GM21576 (cell line): Measurements from ENCODE around the gene SLC17A7.
"Not testable (repeated sequence)": the region's sequence is repeated elsewhere in the genome, so short reads cannot be mapped to it uniquely, and the experiment has no call there.

Source experiments
- ATAC-seq: cut with Tn5 transposase; IDR thresholded peaks from one replicate; pipeline ENCODE4 v1.9.1; 2021; ENCODE audit warnings: mild to moderate bottlenecking, moderate library complexity; ENCODE audit not compliant: unreplicated experiment

The SLC17A7 gene

DNA sequence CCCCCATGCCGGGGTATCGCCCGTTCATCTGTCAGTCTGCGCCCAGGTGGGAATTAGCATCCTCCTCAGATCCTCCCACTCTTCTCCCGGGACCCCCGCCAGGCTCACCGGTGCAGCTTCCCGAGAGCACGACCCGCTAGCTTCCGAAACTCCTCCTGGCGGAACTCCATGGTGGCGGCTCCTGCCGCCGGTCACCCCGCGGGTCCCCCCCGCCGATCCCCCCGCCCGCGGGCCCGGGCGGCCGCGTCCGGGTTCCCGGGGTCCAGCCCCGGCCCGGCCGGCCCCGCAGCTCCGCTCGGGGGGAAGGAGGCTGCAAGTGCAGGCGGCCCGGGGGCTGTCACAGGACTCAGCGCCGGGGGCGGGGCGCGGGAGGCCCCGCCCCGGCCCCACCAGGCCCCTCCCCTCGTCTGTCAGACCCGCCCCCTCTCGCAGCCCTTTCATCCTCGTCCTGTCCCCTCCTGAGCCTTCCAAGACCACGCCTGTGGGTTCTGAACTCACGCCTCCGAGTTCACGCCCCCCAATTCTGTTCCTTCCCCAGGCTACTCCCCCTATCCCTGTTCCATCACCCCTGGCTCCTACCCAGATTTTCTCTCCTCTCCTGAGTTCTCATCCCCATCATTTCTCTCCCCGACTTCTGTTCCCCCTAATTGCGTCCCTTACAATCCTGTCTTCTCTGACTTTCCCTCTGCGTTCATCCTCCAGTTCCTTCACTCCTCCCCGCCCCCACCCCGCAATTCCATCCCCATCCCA is at the start of gene SLC17A7:
Gene SLC17A7, minus strand, starts transcription at position 318 of the 750 bp plus-strand sequence. Its CDS starts 148 bp downstream, at position 170.
- ATAC-seq = no peak

DNA sequence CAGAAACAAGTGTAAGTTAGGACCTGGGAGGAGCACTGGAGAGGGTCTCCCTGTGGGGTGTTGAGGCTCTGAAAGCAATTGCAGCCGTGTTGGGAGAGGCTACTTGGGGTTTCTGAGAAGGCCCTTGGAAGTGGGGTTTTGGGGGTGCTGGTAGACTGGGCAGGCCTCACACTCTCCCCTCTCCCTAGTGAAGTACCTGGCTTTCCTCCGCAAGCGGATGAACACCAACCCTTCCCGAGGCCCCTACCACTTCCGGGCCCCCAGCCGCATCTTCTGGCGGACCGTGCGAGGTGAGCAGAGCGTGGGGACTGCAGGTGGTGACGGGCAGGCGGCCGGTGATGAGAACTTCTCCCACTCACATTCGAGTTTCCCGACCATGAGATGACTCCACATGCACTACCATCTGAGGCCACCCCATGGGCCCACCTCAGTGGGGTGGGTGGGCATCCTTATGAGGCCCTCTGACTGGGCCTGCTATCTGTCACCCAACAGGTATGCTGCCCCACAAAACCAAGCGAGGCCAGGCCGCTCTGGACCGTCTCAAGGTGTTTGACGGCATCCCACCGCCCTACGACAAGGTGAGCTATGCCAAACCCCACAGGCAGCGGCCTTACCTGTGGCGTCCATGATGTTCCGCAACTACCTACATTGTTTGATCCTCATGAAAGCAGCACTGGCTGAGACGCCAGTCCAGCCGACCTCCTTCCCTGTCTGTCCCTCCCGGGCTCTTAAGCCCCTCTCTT is 49.1 kb upstream of the SLC17A7 start:
- ATAC-seq = no peak

DNA sequence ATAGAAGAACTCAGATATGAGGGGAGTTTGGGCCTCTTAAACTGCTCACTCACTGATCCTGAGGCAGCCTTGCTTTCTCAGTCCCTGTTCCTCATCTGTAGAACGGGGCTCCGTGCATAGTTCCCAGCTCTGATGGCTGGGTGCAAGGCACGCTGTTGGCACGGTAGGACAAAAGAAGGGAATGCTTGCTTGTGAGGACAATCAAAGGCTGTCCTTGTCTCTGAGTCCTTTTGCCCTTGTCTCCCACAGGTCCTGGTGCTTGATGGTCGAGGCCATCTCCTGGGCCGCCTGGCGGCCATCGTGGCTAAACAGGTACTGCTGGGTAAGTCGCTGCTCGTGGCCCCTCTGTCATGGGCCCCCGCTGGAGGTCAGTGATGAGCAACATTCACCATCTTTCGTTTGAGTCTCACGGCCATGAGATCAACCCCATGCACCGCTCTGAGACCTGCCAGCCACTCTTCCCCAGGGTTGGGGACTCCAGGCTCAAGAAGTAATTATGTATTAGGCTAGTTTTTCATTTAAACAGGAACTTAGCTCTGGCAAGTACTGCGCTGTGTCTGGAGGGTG is 48.4 kb upstream of the SLC17A7 start:
- ATAC-seq = no peak

DNA sequence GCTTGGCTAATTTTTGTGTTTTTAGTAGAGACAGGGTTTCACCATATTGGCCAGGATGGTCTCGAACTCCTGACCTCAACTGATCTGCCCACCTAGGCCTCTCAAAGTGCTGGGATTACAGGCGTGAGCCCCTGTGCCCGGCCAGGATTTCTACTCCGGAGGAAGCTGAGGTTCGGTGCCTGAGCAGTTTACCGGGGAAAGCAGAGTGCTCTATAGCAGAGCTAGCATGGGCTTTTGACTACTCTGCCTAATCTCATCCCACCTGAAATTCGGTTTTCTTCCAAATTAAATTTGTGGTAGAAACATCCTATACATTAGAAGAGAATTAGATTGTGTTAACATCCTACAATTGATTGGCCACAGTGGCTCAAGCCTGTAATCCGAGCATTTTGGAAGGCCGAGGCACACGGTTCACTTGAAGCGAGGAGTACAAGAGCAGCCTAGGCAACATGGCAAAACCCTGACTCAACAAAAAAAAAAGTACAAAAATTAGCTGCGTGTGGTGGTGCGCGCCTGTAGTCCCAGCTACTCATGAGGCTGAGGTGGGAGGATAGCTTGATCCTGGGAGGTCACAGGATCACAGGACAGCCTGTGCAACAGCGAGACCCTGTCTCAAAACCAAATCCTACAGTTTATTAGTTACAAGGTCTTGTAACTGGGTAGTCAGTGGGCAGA is 47.7 kb upstream of the SLC17A7 start:
- ATAC-seq = no peak

DNA sequence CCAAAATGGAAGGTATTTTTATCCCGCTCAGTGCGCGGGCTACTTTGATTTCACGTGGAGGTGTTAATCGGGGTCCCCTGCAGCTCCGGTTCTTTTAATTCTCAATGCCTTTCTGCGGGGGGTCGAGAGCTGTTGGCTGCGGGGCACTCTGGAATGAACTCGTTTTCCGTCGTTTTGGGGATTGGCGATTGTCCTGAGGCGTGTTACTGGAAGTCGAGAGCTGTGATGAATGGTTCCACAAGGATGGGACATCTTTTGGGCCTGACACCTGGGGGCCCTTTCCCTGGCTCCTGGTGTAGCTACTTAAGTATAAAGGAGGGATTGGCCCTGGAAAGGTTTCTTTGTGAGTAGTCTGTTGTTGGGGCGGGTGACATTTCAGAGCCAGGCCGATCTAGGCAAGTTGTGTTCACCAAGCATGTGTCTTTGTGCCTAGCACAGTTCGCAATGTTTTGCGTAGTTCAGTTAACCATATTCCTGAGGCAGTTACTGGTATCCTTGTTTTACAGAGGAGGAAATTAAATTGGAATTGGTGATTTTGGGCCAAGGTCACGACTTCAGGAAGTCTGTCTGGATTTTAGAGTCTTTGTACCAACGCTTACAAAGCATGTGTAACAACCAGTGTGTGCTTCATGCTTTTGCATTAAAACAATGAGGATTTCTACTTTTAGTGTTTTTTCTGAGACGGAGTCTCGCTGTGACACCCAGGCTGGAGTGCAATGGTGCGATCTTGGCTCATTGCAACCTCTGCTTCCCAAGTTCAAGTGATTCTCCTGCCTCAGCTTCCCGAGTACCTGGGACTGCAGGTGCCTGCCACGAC is 46.9 kb upstream of the SLC17A7 start:
- ATAC-seq = no peak

DNA sequence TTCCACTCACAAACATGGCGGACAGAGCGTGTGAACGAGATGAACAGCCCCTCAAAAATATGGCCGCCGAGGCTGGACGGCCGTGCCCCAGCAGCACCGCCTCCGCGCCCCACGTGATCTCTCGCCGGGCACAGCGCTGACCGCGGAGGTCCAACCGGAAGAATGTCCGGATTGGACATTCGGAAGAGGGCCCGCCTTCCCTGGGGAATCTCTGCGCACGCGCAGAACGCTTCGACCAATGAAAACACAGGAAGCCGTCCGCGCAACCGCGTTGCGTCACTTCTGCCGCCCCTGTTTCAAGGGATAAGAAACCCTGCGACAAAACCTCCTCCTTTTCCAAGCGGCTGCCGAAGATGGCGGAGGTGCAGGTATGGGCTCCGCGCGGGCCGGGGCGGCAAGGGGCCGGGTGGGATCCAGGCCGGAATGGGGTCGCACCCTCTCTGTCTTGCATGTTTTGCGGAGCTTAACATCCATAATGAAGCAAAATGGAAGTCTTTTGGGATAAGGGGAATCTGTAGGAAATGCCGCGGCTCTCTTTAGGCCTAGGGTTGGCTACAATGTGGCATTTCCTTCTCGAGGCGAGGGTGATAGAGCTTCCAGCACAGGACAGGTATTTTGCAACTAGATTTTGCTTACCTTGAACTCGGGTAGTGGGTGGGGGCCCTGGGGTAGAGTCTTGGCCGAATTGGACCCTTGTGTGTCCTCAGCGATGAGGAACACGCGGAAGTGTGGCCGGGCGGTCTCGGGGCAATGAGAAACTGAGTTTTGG is 46.1 kb upstream of the SLC17A7 start, which contains the start of gene RPL13A:
Gene RPL13A, plus strand, starts transcription at position 332 of the 769 bp plus-strand sequence. Its CDS starts 22 bp downstream, at position 354.
- ATAC-seq = peak; percentile 75

DNA sequence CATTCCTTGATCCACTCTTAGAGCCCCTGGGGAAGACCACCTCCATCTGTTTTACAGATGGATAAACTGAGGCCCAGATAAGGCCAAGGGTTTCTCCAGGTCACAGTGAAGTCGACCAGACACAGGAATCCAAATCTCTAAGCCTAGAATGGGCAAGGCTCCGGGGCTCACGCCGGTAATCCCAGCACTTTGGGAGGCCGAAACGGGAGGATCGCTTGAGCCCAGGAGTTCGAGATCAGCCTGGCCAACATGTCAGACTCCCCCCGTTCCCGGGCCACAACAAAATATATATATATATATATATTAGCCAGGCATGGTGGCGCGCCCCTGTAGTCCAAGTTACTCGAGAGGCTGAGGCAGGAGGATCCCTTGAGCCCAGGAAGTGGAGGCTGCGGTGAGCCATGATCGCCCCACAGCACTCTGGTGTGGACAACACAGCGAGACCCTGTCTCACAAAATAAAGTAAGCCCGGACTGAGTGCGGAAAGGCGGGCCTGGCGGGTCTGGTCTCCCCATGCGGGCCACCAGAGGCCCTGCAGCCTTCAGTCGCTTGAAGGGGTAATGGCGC is 45.5 kb upstream of the SLC17A7 start:
- ATAC-seq = no peak

DNA sequence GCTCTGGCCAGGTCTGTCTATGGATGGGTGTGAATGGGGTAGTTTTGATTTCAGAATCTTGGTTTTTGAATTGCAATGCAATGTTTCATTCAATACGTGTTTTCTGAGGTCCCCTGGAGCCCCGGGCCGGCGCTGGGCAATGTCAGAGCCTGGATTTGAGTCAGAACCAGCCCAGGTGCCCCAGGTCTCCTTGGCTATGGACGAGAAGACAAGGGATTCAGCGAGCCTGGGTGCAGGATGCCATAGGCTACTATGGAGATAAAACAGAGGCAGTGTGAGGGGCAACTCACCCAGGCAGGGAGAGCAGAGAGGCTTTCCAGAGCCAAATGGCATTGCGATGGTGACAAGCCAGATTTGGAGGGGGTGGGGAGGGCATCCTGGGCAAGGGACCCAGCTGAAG is 44.9 kb upstream of the SLC17A7 start:
- ATAC-seq = no peak

DNA sequence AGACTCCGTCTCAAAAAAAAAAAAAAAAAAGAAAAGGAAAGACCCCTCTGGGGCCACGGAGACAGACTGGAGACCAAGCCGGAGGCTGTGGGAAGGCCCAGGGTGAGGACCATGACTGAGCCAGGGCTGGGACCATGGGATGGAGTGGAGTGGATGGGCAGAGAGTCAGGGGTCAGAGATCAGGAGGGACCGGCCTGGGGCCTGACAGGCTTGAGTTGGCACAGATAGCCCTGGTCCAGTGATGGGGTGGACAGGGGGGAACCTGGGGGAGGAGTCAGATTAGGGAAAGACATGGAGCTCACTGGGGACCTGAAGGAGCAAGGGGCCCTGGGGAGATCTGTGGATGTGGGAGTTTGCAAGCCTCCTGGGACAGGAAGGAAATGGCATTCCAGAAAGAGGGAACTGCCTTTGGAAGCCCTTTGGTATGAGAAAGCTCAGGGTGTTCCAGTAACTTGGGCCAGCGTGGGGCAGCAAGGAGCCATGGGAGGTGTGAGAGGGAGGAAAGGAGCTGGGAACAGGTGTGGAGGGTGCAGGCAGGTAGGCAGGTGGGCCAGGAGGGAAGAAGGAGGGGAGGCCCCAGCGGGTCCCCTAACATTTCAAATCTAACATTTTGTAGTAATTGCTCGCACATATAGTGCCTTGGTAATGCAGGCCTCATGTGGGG is 39.8 kb upstream of the SLC17A7 start:
- no peak for ATAC-seq

DNA sequence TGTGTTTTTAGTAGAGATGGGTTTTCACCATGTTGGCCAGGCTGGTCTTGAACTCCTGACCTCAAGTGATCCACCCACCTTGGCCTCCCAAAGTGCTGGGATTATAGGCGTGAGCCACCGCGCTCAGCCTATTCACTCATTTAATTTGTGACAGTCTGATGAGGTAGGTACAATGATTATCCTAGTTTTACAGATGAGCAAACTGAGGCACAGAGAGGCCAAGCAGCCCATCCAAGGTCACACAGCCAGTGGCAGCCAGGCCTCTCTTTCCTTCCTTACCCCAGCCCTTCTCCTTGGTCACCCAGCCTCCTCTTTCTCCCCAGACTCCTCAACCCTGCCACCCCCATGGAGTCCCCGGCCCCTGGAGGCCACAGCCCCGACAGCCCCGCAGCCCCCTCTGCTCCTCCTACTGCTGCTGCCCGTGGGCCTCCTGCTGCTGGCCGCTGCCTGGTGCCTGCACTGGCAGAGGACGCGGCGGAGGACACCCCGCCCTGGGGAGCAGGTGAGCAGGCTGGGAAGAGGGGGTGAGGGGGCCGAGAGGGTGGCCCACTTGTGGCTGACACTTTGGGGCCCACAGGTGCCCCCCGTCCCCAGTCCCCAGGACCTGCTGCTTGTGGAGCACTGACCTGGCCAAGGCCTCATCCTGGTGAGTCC is 38.8 kb upstream of the SLC17A7 start:
- ATAC-seq = no peak

DNA sequence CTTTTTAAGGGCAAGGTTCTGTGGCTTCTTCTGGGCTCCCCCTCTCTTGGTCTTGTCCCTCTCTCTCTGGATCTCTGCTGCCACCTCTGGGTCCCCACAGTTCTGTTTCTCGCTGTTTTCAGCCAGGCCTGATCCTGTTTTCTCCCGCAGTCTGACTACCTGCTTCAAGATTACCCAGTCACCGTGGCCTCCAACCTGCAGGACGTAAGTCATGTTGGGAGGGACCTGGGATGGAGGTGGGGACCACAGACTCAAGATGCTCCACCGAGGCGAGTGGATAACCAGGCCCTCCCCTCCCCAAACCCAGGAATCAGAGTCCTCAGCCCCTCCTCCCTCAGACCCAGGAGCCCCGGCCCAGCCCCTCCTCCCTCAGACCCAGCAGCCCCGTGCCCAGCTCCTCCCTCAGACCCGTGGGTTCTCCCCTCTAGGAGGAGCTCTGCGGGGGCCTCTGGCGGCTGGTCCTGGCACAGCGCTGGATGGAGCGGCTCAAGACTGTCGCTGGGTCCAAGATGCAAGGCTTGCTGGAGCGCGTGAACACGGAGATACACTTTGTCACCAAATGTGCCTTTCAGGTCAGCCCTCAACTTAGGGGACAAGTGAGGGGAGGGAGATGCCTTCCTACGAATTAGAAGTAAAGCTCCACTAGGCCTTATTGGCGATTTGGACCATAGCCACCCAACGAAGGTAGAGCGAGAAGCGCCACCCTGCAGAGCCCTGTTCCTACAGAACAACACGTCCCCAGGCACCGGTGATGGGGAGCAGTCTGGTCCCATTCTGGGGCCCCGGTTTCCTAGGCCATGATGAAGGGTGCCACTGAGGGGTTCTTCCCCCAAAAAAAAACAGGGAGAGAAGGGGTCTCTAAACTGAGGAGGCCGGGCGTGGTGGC is 34.9 kb upstream of the SLC17A7 start:
- ATAC-seq = no peak

DNA sequence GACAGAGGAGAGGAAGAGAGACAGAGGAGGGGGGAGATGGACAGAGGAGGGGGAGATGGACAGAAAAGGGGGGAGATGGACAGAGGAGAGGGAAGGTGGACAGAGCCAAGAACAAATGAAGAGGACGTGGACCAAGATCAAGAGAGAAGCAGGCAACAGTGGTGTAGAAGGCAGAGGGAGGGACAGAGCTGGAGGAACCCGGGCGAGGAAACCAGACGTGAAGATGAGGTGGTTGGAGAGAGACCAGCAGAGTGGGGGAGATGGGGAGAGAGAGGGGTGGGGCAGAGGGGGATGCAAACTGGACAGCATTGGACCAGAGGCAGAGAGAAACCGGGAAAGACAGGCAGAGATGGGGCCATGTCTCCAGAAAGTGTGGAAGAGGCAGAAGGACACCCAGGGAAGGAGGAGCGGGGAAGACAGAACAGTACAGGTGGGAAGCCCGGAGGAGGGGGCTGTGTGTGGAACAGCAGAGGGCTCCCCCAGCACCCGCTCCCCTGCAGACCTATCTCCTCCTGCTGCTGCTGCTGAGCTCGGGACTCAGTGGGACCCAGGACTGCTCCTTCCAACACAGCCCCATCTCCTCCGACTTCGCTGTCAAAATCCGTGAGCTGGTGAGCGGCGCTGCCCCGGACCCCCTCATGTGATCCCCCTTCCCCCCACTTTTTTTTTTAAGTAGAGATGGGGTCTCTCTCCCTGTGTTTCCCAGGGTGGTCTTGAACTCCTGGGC is 34.0 kb upstream of the SLC17A7 start:
- no peak for ATAC-seq

DNA sequence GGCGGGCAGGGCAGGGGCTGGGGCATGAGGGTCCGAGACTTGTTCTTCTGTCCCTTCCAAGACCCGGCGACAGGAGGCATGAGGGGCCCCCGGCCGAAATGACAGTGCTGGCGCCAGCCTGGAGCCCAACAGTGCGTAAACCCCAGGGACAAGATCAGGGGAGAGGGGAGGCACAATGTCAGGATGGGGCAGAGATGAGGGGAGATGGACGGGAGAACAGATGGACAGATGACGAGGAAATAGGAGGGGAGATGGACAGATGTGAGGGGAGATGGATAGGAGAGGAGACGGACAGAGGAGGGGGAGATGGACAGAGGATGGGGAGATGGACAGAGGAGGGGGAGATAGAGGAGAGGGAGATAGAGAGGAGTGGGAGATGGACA is 33.2 kb upstream of the SLC17A7 start:
- no peak for ATAC-seq

DNA sequence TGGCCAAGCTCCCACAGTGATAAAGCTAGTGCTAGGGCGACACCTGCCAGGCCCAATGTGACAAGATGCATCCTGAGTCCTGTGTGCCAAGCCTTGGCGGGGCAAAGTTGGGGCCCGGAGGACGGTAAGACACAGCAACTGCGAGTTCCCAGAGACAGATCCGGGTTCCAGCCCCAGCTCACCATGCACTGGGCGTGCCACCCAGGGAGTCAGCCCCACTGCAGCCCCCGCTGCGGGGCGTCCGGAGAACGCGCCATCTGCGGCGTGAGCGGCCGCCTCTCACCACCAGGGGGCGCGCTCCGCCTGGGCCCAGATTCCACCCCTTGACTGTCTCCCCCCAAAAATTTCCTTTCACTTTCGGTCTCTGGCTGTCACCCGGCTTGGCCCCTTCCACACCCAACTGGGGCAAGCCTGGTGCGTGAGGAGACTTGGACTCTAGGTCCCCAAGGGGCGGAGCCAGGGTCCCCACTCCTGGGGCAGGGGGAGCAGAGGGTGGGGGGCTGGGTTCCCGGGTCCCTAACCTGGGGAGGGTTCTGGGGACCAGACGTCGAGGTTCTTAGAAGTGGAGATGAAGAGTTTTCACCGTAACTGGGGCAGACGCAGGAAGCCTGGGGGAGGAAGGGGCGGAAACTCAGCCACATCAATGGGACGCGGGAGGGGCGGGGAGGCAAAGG is 32.7 kb upstream of the SLC17A7 start, which contains the start of gene FLT3LG:
Gene FLT3LG, plus strand, starts transcription at position 348 of the 674 bp plus-strand sequence. CDS start 425 bp downstream, outside the sequence.
- no peak for ATAC-seq

DNA sequence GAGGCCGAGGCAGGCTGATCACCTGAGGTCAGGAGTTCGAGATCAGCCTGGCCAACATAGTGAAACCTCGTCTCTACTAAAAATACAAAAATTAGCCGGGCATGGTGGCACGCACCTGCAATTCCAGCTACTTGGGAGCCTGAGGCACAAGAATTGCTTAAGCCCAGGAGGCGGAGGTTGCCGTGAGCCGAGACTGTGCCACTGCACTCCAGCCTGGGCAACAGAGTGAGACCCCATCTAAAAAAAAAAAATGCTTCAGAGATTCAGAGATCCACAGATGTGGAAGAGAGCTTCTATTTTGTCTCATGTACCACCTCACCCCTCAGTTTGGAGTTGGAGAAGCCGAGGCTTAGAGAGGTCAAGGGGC is 32.2 kb upstream of the SLC17A7 start:
- ATAC-seq = not testable (repeated sequence)

DNA sequence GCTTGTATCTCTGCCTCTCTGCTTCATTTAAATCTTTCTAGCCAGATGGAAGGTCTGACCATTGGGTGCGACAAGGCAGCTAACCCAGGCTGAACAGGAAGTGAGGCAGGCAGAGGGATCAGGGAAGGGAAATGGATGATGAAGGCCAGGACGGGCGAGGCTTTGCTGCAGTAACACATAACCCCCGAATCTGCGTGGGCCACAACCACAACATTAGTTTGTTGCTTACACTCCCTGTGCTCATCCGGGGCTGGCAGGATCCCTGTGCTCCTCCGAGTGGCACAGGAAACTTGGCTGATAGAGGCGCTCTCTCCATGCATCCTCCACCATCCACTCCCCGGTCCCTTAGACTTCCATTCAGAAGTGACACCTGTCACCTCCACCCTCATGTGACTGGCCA is 31.6 kb upstream of the SLC17A7 start:
- no peak for ATAC-seq
